ENCODE measurements around the gene CTAGE6. TPM values are rescaled to one million over a fixed set of nuclear protein-coding genes. Genes with fewer than 3 reads are reported as not detected.
"Not testable (repeated sequence)": the region's sequence is repeated elsewhere in the genome, so short reads cannot be mapped to it uniquely, and the experiment has no call there.

The CTAGE6 gene
- total RNA-seq, 1 experiment from 2014 or later = not detected

DNA sequence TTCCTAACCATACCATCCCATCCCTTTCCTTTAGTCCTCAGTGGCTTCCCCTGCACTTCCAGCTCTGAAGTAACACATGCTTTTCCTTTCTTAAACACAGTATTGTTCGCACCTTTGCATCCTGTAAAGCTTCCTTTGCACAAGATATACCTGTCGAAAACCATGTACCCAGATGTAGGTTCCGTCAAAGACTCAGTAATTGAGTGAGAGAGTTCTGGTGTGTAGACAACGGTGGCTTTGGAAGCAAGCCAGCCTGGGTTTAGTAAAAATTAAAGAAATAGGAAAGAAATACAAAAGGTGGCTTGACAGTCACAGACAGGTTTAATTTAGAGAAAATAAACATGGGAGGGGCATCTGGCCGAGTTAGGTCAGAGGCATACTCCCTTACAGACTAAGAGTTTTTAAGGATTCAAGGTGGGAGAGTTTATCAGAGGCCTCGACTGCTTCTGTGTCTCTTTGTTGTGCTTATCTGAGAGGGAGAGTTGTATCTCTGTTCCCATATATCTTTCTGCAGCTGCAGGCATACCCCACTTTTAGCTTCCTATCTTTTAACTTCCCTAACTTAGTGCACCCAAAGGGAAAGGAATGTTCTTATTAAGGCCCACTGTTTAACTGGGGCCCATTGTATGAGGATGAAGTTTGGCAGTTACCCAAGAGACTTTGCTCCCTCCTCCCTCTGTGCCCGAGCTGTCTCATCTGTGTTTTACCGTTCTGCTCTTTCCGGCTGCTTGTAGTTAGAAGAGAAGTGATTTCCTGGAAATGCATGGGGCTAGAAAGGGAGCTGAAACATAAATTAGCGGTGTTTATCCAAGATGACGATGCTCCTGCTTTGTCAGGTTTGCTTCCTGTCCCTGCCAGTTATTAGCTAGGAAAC lies 42.7 kb downstream of the CTAGE6 start:
- H3K9me3 Mint-ChIP-seq (ENCODE audit: low read depth, unreplicated experiment); H3K27ac Mint-ChIP-seq (ENCODE audit: unreplicated experiment); intact Hi-C loops (cut with micrococcal nuclease; ENCODE audit: unreplicated experiment); CTCF ChIA-PET; H3K4me1 Mint-ChIP-seq (ENCODE audit: low read depth, unreplicated experiment); H3K27me3 Mint-ChIP-seq (ENCODE audit: unreplicated experiment); H3K36me3 Mint-ChIP-seq (ENCODE audit: insufficient read depth, unreplicated experiment); H3K4me3 Mint-ChIP-seq (ENCODE audit: low read depth, unreplicated experiment); DNase-seq; BruUV-seq (replicated peaks): not testable (repeated sequence)

DNA sequence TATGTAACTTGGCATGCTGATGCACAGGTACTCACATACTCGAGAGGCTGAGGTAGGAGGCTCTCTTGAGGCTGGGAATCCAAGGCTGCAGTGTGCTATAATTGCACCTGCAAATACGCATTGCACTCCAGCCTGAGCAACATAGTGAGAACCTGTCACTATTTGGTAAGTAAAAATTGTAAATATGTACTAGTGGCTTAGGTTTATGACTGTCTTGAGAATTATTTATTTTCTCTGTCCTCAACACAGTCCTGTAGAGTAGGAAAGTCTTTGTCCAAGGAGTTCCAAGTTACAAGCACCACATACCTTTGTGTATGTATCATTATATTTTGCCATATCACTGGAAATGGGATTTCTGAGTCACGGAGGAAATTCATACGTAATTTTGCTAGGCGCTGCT lies 45.1 kb downstream of the CTAGE6 start:
- H3K27ac Mint-ChIP-seq (ENCODE audit: unreplicated experiment); CTCF ChIA-PET: not testable (repeated sequence)

DNA sequence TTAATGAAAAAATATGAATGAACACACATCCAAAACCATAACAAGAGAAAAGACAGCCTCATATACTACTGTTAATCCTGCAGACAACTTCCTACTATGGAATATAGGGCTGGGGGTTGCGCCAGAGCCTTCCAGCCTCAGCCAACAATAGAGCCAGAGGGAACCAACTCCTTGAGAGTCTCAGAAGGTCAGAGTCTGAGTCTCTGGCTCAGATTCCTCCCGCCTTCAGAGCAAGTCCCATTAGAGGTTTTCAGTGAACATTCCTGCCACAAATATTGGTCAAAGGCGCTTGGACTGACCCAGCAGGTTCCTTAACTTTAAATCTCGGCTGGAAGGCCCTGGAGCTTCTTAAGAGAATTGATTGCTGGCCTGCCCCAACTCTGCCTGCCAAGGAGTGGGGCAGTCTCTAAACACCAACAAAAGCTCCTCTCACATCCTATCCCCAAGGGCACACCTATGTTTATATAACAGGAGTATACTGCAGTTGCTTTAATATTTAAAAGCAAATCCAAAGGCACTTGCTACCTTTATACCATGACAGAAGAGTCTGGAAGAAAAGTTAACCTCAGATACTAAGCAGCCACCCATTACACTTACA lies 45.7 kb downstream of the CTAGE6 start:
- H3K4me3 Mint-ChIP-seq (ENCODE audit: low read depth, unreplicated experiment); H3K36me3 Mint-ChIP-seq (ENCODE audit: insufficient read depth, unreplicated experiment); H3K4me1 Mint-ChIP-seq (ENCODE audit: low read depth, unreplicated experiment); BruUV-seq (replicated peaks); intact Hi-C loops (cut with micrococcal nuclease; ENCODE audit: unreplicated experiment); H3K27me3 Mint-ChIP-seq (ENCODE audit: unreplicated experiment); H3K27ac Mint-ChIP-seq (ENCODE audit: unreplicated experiment); CTCF ChIA-PET; DNase-seq; H3K9me3 Mint-ChIP-seq (ENCODE audit: low read depth, unreplicated experiment): not testable (repeated sequence)

More for the DNA sequence above, 45.1 kb downstream of the CTAGE6 start:
- H3K36me3 Mint-ChIP-seq (ENCODE audit: insufficient read depth, unreplicated experiment); H3K4me3 Mint-ChIP-seq (ENCODE audit: low read depth, unreplicated experiment); H3K4me1 Mint-ChIP-seq (ENCODE audit: low read depth, unreplicated experiment); BruUV-seq (replicated peaks); H3K9me3 Mint-ChIP-seq (ENCODE audit: low read depth, unreplicated experiment); intact Hi-C loops (cut with micrococcal nuclease; ENCODE audit: unreplicated experiment); DNase-seq; H3K27me3 Mint-ChIP-seq (ENCODE audit: unreplicated experiment): not testable (repeated sequence)

DNA sequence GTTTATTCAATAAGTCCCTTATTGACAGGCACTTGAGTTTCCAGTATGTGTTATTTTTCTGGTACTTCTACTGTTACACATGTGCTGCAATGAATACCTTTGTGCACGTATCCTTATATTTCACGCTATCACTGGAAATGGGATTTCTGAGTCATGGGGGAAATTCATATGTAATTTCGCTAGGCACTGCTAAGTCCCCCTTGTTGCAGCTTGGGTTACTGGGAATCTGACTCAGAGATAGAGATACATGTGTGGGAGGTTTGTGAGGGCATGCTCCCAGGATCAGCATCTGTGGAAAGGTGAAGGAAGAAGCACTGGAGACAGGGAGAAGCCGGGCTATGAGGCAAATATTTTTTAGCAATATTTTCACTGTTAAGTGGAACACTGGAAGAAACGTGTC lies 47.6 kb downstream of the CTAGE6 start:
- H3K4me3 Mint-ChIP-seq (ENCODE audit: low read depth, unreplicated experiment); H3K4me1 Mint-ChIP-seq (ENCODE audit: low read depth, unreplicated experiment); CTCF ChIA-PET; BruUV-seq (replicated peaks); intact Hi-C loops (cut with micrococcal nuclease; ENCODE audit: unreplicated experiment); H3K27me3 Mint-ChIP-seq (ENCODE audit: unreplicated experiment); H3K27ac Mint-ChIP-seq (ENCODE audit: unreplicated experiment); DNase-seq; H3K36me3 Mint-ChIP-seq (ENCODE audit: insufficient read depth, unreplicated experiment); H3K9me3 Mint-ChIP-seq (ENCODE audit: low read depth, unreplicated experiment): not testable (repeated sequence)

Other genes starting within 250 kb of the CTAGE6 start
- gene CTAGE15, start 185.9 kb downstream of the CTAGE6 start, total RNA-seq (2022) = 2.3 and 3.6 TPM in 2 replicates
- 0.34 and 0.52 TPM in 2 replicates for gene TCAF2, start 136.7 kb downstream of the CTAGE6 start, total RNA-seq (2022)
- gene TCAF1, start 144.5 kb upstream of the CTAGE6 start, total RNA-seq (2022) = 26.7 and 27.1 TPM in 2 replicates
- gene OR2F2, start 177.5 kb upstream of the CTAGE6 start, total RNA-seq (2022) = not detected in 2 replicates
- gene OR2F1, start 197.1 kb upstream of the CTAGE6 start, total RNA-seq (2022) = not detected in 2 replicates
- gene OR6B1, start 242.6 kb upstream of the CTAGE6 start, total RNA-seq (2022) = not detected in 2 replicates

Measured in Calu3 (cell line).